Pons (tissue), 1 donor: ENCODE results near the gene CASP8AP2.
"Not testable (repeated sequence)": the region's sequence is repeated elsewhere in the genome, so short reads cannot be mapped to it uniquely, and the experiment has no call there.

Source experiments
- DNase-seq: peaks from one replicate; pipeline ENCODE4 v3.0.0-alpha.2; 2016; ENCODE audit warnings: low spot score

The CASP8AP2 gene

GRCh38 chr6:89888871-89889270, 59.2 kb downstream of the CASP8AP2 start:
- DNase-seq: no peak

GRCh38 chr6:89890845-89891528, 61.3 kb downstream of the CASP8AP2 start:
- not testable (repeated sequence) for DNase-seq

GRCh38 chr6:89892577-89892976, 62.9 kb downstream of the CASP8AP2 start:
- not testable (repeated sequence) for DNase-seq

- no peak for DNase-seq
Measured at GRCh38 chr6:89894169-89894568, 64.5 kb downstream of the CASP8AP2 start, which contains the start of gene GJA10. Gene GJA10, plus strand, starts transcription at chr6:89894469. Its CDS starts 0 bp downstream, at chr6:89894469.

GRCh38 chr6:89895276-89895874, 65.7 kb downstream of the CASP8AP2 start:
- no peak for DNase-seq

DNA sequence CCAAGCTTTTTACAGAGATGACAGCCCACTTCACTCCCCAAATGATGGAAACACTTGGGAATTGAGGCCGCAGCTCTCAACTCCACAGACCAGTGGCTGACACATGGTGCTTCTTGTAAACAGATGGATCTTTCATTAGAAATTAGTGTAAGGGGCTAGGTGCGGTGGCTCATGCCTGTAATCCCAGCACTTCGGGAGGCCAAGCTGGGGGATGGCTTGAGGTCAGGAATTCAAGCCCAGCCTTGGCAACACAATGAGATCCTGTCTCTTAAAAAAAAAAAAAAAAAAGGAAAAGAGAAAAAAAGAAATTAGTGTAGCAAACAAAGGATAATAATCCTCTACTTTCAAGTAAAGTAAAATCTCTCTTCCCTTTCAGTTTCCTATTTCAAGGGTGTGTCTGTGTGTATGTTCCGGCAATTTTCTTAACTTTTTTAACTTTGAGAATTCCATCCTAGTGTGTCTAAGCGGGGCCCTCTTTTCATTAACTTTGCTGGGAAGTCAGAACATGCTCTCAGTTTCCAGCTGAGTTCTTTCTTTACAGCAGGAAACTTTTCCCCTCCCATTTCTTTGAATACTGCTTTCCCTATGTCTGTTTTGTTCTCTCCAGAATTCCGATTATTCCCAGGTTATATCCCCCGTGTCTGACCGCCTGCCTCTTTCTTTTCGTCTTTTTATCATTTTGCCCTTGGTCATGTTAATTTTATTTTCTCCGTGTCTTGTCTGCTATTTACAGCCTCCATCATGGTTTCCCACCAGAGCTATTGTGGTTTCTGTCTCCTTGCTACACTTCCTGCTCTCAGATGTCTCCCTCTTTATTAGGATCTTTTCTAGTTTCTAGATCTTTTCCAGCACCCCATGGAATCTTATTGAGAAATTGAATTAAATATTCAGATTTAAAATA, 80.6 kb downstream of the CASP8AP2 start:
- DNase-seq: not testable (repeated sequence)

DNA sequence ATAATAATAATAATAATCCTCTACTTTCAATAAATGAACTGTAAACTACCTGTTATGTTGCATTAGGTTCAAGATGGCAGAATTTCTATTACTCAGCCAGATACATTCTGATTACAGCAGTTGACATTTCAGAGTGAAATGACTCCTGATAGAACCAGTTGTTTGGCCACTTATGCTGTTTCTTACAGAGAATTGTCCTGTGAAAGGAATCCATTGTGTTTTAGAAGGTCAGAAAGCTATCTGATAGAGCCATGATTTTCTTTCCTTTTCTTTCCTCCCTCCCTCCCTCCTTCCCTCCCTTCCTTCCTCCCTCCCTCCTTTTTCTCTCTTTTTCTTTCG, 81.2 kb downstream of the CASP8AP2 start:
- DNase-seq: no peak

DNA sequence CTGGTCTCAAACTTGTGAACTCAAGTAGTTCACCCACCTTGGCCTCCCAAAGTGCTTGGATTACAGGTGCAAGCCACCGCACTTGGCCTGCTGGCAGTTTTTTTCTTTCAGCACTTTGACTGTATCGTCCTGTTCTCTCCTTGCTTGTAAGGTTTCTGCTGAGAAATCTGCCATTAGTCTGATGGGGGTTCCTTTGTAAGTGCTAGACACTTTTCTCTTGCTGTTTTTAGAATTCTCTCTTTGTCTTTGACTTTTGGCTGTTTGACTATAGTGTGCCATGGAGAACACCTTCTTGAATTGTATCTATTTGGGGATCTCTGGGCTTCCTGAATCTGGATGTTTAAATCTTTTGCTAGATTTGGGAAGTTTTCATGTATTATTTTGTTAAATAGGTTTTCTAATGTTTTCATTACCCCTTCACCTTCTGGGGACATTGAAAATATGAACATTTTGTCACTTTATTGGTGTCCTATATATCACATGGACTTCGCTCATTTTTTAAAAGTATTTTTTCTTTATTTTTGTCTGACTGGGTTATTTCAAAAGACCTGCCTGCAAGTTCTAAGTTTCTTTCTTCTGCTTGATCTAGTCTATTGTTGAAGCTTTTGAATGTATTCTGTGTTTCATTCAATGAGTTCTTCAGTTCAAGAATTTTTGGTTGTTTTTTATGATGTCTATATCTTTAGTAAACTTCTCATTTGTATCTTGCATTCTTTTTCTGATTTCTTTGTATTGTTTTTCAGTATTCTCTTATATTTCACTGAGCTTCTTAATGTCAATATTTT, 86.6 kb downstream of the CASP8AP2 start:
- DNase-seq: no peak

GRCh38 chr6:89917216-89917615, 87.5 kb downstream of the CASP8AP2 start:
- no peak for DNase-seq

DNA sequence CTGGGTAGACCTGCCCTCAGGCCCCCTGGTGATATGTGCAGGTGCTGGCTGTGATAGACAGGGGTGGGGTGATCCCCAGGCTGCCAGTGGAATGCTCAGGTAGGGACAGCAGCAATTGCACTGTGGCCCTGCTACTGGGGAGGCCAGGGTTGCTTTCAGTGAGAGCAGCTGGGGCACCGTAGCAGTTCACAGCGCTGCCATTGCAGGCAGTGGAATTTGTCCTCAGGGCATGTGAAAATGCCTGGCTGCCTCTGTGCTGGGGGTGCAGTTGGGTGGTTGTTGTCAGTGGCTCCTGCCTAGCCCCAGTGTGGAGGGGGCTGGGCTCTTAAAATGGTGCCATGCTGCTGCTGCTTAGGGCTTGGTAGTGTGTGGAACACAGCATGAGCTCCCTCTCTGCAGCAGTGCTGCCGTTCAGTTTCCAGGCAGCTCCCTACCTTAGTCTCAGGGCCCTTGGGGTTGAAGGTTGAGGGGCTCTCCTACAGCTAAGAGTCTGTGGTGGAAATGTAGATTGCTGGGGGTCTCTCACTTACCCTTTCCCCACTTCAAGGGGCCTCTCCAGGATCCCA, 88.2 kb downstream of the CASP8AP2 start:
- DNase-seq: no peak
